ENCODE measurements around the gene MED29. TPM values are rescaled to one million over a fixed set of nuclear protein-coding genes. Genes with fewer than 3 reads are reported as not detected.

The MED29 gene
- total and polyA plus RNA-seq, 10 of the 15 experiments (the other 5 are each of a cell fraction or from before 2014, with no cell fraction given), result 3.2 to 36.6 (median 22.8) TPM

DNA sequence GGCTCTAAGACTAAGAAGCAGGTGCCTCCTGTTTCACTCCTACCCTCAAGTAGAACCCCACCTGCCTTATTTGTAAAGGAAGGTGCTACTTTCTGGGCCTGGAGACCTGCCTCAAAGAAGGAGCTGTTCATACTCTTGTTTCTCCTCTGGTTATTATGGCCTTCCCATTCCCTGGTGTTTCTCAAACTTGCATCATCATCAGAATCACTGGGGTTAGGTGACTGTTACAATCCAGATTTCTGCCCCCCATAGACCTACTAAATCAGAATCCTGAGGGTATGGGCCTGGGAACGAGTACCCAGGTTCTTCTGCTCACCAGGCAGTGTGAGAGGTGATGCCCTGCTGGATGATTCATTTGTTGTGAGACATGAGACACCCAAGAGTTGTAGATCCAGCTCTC is 30.6 kb upstream of the MED29 start:
- no peak for FAIRE-seq
- RAD21 ChIA-PET (ENCODE audit: unreplicated experiment), result no interaction called here
- no TSS peak for BruUV-seq (replicated peaks)
- Histone ChIP-seq H3K27ac (ENCODE audit: control insufficient read depth, insufficient read depth) (no peak overlapping the region), H3K4me3 (no peak overlapping the region), H3K9ac (ENCODE audit: control insufficient read depth, insufficient read depth, low read length) (no peak overlapping the region), H3K9me3 (replicated peaks; ENCODE audit: control insufficient read depth, insufficient read depth, low read length) (no peaks in the 10 kb centered on the region), H3K79me2 (ENCODE audit: control insufficient read depth, insufficient read depth, low read length) (no peaks in the 10 kb centered on the region), H3K4me2 (ENCODE audit: control insufficient read depth, insufficient read depth) (no peak overlapping the region), H2AFZ (ENCODE audit: control insufficient read depth, low read depth, low read length) (no peak overlapping the region), H3K27me3 (replicated peaks in 1 of 2; ENCODE audit: control insufficient read depth in 2 of 2, insufficient read depth in 2 of 2, low read length in 1 of 2) (no peaks in the 10 kb centered on the region), H4K20me1 (ENCODE audit: control insufficient read depth, insufficient read depth) (no peaks in the 10 kb centered on the region), H3K4me1 (ENCODE audit: control insufficient read depth, insufficient read depth, low read length) (peaks cover 8% of the 10 kb centered on the region), H3K36me3 (ENCODE audit: control insufficient read depth in 2 of 2, insufficient read depth in 2 of 2, low read length in 1 of 2) (peaks cover 16 to 22% of the 10 kb centered on the region in 2 experiments)
- ATAC-seq, result no peak
- no peak for DNase-seq (ENCODE audit: low read depth, low spot score)
- intact Hi-C loops (cut with micrococcal nuclease; ENCODE audit: unreplicated experiment), result no loop called here
- no peak for TF ChIP-seq SMC3 (IDR thresholded peaks at IDR 0.05; ENCODE audit: borderline replicate concordance, low read length)
- TF ChIP-seq PKNOX1 (IDR thresholded peaks at IDR 0.05), result no peak
- TF ChIP-seq MLLT1 (IDR thresholded peaks at IDR 0.05), result no peak
- TF ChIP-seq RAD51 (IDR thresholded peaks at IDR 0.05), result no peak
- TF ChIP-seq BHLHE40 (IDR thresholded peaks at IDR 0.05; ENCODE audit: borderline replicate concordance in 1 of 2, low read depth in 2 of 2, low read length in 1 of 2), result no peak
- no peak for TF ChIP-seq MTA3 (IDR thresholded peaks at IDR 0.05; ENCODE audit: borderline replicate concordance, low read length)
- TF ChIP-seq, protein P1, sequence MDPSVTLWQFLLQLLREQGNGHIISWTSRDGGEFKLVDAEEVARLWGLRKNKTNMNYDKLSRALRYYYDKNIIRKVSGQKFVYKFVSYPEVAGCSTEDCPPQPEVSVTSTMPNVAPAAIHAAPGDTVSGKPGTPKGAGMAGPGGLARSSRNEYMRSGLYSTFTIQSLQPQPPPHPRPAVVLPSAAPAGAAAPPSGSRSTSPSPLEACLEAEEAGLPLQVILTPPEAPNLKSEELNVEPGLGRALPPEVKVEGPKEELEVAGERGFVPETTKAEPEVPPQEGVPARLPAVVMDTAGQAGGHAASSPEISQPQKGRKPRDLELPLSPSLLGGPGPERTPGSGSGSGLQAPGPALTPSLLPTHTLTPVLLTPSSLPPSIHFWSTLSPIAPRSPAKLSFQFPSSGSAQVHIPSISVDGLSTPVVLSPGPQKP (IDR thresholded peaks at IDR 0.05; ENCODE audit: low read depth, low read length), result no peak
- no peak for TF ChIP-seq RBBP5 (conservative IDR thresholded peaks at IDR 0.05)
- TF ChIP-seq NFYA (IDR thresholded peaks at IDR 0.05; ENCODE audit: borderline replicate concordance, low read depth, low read length), result no peak
- no peak for TF ChIP-seq EZH2 (IDR thresholded peaks at IDR 0.05; ENCODE audit: borderline replicate concordance, control insufficient read depth, low read depth, low read length)
- no peak for TF ChIP-seq ASH2L (IDR thresholded peaks at IDR 0.05; ENCODE audit: borderline replicate concordance, low read depth)
- TF ChIP-seq CTCF (IDR thresholded peaks at IDR 0.05 in 2 of 3, conservative IDR thresholded peaks at IDR 0.05 in 1 of 3; ENCODE audit: control insufficient read depth in 2 of 3, extremely low read depth in 1 of 3, insufficient read depth in 1 of 3, low read depth in 3 of 3, low read length in 3 of 3), result no peak
- TF ChIP-seq, protein P2, sequence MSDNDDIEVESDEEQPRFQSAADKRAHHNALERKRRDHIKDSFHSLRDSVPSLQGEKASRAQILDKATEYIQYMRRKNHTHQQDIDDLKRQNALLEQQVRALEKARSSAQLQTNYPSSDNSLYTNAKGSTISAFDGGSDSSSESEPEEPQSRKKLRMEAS (IDR thresholded peaks at IDR 0.05; ENCODE audit: low read depth, low read length), result no peak
- no peak for TF ChIP-seq ZNF274 (IDR thresholded peaks at IDR 0.05; ENCODE audit: insufficient read depth, insufficient read length)
- no peak for TF ChIP-seq IRF4 (IDR thresholded peaks at IDR 0.05; ENCODE audit: low read depth, low read length)
- TF ChIP-seq ATF7 (IDR thresholded peaks at IDR 0.05; ENCODE audit: low read depth), result no peak
- TF ChIP-seq SMAD1 (IDR thresholded peaks at IDR 0.05; ENCODE audit: low read depth, partially characterized antibody), result no peak
- in situ Hi-C loops (cut with MboI), result no loop called here
- 93% methylated on average over 1 of the region's 1 CpG for WGBS (ENCODE audit: insufficient coverage, insufficient replicate concordance, low lambda C conversion rate, missing lambda C conversion rate)
- POLR2A ChIA-PET, result no interaction called here
- CTCF ChIA-PET, result no interaction called here
- SMC1A ChIA-PET (ENCODE audit: uncharacterized antibody, unreplicated experiment), result no interaction called here

Measured in GM12878 (cell line).